ENCODE results near the gene CTAGE8.
"Not testable (repeated sequence)": the region's sequence is repeated elsewhere in the genome, so short reads cannot be mapped to it uniquely, and the experiment has no call there.

Gene CTAGE8

GRCh38 chr7:144269188-144269587 is at the start of gene CTAGE8:
CTAGE8 (minus strand) TSS chr7:144269288; CDS start chr7:144269250, 38 bp downstream.
- not testable (repeated sequence) for DNase-seq

GRCh38 chr7:144317537-144317936 is 48.4 kb upstream of the CTAGE8 start:
- not testable (repeated sequence) for DNase-seq

GRCh38 chr7:144311872-144312469 is 42.9 kb upstream of the CTAGE8 start, which contains the start of gene OR2A1:
OR2A1 (plus strand) TSS chr7:144312419; CDS start chr7:144318125, 5,706 bp downstream.
- DNase-seq = not testable (repeated sequence)

GRCh38 chr7:144311218-144311617 is 42.1 kb upstream of the CTAGE8 start:
- not testable (repeated sequence) for DNase-seq

GRCh38 chr7:144309702-144310101 is 40.6 kb upstream of the CTAGE8 start:
- not testable (repeated sequence) for DNase-seq

- DNase-seq = not testable (repeated sequence)
Measured at GRCh38 chr7:144305156-144305555, 36.1 kb upstream of the CTAGE8 start.

GRCh38 chr7:144303607-144304006 is 34.5 kb upstream of the CTAGE8 start:
- not testable (repeated sequence) for DNase-seq

- not testable (repeated sequence) for DNase-seq
Measured at GRCh38 chr7:144302578-144303303, 33.7 kb upstream of the CTAGE8 start.

- DNase-seq = not testable (repeated sequence)
Measured at GRCh38 chr7:144293794-144294499, 24.9 kb upstream of the CTAGE8 start.

GRCh38 chr7:144292384-144293161 is 23.5 kb upstream of the CTAGE8 start:
- not testable (repeated sequence) for DNase-seq

- DNase-seq = not testable (repeated sequence)
Measured at GRCh38 chr7:144291607-144292006, 22.5 kb upstream of the CTAGE8 start.

GRCh38 chr7:144287171-144287784 is 18.2 kb upstream of the CTAGE8 start:
- DNase-seq = not testable (repeated sequence)

GRCh38 chr7:144283716-144284115 is 14.6 kb upstream of the CTAGE8 start:
- DNase-seq = not testable (repeated sequence)

GRCh38 chr7:144282490-144282889 is 13.4 kb upstream of the CTAGE8 start:
- DNase-seq = not testable (repeated sequence)

- DNase-seq = not testable (repeated sequence)
Measured at GRCh38 chr7:144281981-144282380, 12.9 kb upstream of the CTAGE8 start.

GRCh38 chr7:144280010-144280409 is 10.9 kb upstream of the CTAGE8 start:
- DNase-seq = not testable (repeated sequence)

GRCh38 chr7:144275281-144275680 is 6.2 kb upstream of the CTAGE8 start:
- not testable (repeated sequence) for DNase-seq

- DNase-seq = not testable (repeated sequence)
Measured at GRCh38 chr7:144264692-144265091, 4.4 kb downstream of the CTAGE8 start, which contains the start of gene OR2A7. OR2A7 (minus strand) TSS chr7:144264792; CDS start chr7:144259628, 5,164 bp downstream.

GRCh38 chr7:144262128-144262527 is 7.0 kb downstream of the CTAGE8 start:
- not testable (repeated sequence) for DNase-seq

GRCh38 chr7:144259067-144259466 is 10.0 kb downstream of the CTAGE8 start:
- DNase-seq = not testable (repeated sequence)

GRCh38 chr7:144256112-144256511 is 13.0 kb downstream of the CTAGE8 start:
- DNase-seq = no peak

- DNase-seq = no peak
Measured at GRCh38 chr7:144255471-144255897, 13.6 kb downstream of the CTAGE8 start.
